GM20431 (cell line): ENCODE results near the gene VPS8.

Experiments used
- in situ Hi-C: fragments of 300-500 bp; cut with MseI, MboI; formaldehyde crosslinking; loops from one replicate; pipeline ENCODE4 v1.15.0; 2020; ENCODE audit warnings: low sequenced_read_pairs; ENCODE audit not compliant: unreplicated experiment

Gene VPS8

DNA sequence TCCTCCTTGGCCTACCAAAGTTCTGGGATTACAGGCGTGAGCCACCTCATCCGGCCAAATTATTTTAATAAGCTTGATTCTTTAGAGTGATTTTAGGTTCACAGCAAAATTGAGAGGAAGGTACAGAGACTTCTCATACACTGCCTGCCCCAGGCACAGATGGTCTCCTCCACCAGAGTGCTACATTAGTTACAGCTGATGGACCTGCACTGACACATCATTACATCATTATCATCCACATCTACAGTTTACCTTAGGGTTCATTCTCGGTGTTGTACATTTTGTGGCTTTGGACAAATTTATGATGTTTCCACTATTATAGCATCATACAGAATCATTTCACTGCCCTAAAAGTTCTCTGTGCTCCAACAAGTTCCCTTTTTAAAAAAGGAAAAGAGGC, 4.4 kb upstream of the VPS8 start:
- in situ Hi-C loops = no loop called here

DNA sequence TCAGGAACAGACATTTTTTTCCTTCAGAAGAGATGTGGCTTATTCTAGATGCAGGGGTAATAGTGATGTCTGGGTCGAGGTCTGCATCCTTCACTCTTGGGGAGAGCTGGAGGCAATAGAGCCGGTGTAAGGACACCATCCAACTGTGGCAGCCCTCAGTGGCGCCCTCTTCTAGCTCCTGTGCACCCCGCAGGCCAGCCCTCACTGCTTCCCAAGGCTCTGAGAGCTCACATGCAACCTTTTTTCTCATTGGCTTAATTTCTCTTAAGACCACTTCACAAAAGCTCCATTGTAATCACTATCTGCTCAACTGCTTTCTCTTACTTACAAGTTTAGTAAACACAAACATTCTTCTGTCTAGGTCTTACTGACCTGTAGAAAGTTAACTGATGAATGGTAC, 3.9 kb upstream of the VPS8 start:
- in situ Hi-C loops = no loop called here

DNA sequence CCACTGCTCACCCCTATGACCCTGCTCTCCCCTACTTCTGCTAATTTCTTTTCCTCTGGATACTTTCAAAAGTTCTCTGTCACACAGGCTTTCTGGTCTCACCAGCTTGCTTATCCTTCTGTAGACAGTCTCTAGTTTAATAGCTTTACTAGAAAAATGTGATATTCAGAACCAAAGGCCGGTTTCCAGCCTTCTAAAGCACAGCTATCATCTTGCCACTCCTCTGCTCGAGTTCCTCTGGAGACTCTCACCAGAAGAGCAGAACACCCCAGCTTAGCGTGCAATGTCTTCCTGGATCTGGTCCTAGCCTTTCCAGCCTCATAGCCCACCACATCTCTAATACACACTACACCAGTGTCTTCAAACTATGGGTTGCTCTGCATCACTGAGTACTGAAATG, 1.8 kb upstream of the VPS8 start:
- in situ Hi-C loops = no loop called here

DNA sequence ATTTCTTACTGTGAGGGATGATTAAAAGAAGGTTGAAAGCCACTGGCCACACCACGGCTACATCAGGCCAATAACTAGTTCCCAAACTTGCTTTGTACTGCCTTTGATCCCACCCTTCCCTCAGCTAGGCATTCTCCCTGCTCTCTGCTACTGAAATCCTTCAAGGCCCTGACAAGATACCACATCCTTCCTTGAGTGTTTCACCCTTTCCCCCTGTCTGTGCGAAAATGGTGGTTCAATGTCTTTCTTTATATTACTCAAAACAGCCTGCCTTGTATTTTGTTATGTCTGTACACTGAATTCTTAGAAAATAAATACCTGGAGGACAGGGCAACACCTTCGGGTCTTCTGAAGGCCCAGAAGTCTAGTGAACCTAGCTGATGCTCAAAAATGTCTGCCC, 932 bp upstream of the VPS8 start:
- in situ Hi-C loops = no loop called here

DNA sequence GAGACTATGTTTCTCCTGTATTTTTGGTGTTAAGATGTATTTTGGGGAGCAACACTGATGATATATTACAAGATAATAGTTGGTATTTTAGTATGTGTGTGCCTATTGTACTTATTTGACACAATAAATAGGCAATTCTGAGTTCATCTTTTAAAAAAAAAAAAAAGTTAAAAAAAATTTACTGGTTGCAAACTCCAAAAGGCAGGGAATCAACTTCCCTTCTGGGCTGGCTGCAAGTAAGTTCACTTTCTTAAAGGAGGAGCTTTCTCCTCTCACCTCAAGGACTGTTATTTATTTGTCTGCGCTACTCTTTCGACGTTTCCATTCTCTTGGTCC, 335 bp upstream of the VPS8 start:
- in situ Hi-C loops = no loop called here

DNA sequence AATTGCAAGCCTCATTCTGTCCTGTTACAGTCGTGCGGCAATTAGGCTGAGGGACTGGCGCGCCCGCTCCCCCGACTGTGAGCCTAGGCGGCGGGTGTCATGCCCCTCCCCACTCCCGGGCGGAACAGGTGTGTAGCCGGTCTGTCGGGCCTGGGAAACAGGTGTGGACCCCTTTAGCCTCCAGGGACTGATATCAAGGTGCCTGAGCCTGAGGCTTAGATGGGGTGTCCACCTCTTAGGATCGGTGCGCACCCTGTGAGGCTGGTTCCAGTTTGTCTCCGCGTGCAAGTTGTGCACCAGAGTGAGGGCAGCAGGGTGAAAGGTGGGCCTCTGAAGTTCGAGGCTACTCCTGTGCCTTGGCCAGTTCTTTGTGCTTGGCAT, 686 bp downstream of the VPS8 start:
- in situ Hi-C loops = no loop called here

DNA sequence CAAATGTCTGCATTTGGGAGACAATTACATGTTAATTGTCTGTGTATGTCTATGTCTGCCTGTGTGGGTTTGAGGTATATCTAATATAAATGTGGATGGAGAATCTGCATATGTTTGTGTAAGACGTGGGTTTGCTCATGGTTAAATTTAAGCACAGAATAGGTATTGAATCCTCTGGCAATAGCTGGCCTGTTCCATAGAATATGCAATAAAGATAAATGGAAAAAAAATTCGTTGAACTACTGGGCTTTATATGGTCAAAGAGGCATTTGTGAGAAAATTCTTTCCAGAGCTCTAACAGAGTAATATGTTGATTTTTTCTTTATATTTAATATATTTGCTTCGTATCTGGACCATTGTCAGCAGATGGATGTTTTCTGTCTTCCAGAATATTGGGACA, 1.4 kb downstream of the VPS8 start:
- in situ Hi-C loops = no loop called here

DNA sequence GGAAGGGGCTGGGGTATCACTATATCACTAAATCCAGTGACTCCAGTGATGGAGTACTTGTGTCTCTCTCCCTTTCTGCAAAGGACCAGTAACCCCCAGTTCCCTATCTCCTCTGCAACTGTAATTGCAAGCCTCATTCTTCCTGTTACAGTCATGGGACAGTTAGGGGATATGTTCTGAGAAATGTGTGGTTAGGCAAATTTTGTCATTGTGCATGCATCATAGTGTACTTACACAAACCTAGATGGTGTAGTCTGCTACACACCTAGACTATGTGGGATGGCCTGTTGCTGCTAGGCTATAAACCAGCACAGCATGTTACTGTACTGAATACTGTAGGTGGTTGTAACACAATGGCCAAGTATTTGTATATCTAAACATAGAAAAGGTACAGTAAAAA, 2.2 kb downstream of the VPS8 start:
- in situ Hi-C loops = no loop called here

DNA sequence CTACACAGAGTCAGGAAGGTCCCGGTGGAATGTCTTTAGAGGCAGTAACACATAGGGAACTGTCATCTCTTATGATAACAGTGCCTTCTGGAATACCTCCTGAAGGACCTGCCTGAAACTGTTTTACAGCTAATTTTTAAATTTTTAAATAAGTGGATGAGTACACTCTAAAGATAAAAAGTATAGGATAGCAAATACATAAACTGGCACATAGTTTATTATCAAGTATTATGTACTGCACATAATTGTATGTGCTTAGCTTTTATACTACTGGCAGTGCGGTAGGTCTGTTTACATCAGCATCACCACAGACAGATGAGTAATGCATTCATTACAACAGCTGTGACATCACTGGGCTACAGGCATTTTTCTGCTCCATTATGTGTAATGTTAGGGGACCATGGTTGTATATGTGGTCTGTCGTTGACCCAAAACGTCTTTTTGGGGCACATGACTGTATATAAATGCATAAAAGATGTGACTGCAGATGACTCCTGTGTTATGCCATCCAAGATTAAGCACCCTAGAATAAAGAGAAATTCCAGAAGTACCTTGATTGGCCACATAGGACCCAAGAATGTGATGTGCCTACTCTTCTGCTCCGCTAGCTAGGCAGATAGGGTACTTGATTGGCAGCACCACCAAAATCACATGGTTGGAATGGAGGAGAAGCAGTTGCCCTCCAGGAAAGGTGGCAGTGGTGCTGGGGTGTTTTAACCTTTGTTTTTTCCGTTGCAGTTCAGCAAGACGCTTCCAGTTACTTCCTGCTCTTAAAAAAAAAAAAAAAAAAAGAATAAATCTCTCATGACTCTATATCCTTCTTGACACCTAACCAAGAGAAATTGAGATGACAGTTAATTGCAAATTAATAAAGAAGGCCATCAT, 3.3 kb downstream of the VPS8 start:
- in situ Hi-C loops = no loop called here

DNA sequence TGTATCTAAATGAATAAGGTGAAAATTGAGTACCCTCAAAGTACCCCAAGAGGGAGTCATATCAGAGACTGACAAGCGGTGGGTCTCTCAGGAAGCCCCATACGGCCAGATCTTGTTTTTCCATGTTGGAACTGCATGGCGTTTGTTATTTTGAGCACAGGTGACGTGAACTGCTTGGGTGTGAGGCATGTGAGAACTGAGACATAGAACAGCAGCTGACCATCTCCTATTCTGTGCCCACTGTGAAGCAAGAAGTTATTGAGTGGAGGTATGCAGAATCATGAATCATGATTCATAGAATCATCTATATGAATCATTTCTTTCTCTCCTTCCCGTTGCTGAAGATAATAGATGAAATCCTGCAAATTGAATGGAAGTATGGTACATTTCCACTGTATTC, 4.6 kb downstream of the VPS8 start:
- in situ Hi-C loops = no loop called here

DNA sequence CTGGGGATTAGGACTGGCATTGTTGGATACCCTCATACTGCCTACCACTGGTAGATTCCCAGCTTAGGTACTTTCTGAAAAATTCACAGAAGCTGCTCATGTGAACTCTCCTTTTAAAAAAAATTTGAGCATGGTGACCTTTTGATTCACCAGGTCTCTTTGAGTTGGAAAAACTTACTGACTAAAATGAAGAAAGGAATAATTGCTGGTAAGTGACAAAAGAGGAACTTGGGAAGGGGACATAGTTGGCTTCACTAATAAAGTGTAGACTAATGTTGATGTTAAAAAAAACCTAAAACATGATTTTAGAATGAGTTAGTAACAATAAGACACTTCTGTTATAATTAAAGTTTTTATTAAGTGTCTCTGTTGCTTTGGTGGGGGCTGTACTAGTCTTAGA, 8.6 kb downstream of the VPS8 start:
- in situ Hi-C loops = no loop called here

DNA sequence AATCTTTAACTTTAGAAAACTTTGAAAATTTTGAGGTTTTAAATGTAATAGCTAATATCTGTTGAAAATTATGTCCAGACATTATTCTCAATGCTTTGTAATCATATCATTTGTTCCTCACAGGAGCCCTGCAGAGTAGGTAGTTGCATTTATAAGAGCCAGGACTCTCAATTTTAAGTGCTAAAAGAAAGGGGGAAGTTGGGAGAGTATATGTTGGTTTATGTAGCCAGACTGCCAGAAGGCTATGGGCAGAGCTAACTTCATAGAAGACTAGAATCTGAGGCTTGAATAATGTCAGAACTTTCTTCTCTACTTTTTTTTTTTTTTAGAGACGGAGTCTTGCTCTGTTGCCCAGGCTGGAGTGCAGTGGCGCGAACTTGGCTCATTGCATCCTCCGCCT, 9.1 kb downstream of the VPS8 start:
- in situ Hi-C loops = no loop called here

DNA sequence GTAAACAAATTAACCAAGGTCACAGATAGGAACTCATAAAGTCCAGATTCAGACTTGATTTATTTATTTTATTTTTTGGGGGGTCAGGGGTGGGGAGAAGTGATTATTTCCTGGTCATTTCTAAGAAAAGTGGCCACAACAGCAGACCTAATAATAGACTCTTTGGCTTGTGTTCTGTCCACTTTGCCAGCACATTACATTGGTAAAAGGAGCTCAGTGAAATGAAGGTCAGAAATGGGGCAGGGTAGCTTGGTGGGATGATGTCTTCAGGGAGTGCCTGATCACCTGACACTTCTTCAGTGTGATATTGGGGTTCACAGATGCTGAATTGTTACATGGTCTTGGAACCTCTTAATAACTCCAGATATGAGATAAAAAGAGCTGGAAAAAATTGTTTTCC, 10.1 kb downstream of the VPS8 start:
- in situ Hi-C loops = no loop called here

DNA sequence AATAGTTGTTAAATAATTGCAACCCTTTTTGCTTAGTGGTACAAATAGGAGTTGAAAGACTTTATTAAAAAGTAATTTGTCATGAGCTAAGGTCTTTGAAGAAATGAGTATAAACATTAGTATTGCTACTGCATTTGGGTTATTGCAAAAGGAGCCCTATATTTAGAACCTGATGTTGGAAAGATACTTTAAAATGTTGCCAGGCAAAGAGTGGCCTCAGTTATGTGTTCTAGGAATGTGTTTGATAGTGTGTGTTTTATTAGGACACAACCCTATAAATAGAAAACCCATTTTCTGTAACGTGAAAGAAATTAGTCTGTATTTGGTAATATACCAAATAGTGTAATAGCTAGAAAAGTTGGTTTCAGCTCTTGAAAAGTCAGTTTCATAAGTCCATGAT, 10.7 kb downstream of the VPS8 start:
- in situ Hi-C loops = no loop called here

DNA sequence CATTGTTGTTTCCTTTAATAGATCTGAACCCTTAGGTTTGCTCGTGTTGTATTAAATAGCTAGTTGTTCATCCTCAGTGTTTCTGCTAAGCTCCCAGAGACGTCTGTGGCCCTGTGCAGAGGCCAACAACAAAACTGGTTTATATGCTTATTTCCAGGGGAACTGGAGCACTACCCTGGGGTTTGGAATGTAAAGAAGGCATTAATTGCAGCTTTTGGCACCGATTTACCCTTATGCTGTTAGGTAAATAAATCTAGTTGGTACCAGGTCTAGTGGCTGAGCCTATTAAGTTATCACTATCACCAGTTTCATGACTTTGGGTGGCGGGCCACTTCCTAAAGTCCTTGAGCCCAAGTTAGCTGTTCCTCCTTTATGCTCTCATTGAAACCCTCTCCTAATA, 12.0 kb downstream of the VPS8 start:
- in situ Hi-C loops = no loop called here

DNA sequence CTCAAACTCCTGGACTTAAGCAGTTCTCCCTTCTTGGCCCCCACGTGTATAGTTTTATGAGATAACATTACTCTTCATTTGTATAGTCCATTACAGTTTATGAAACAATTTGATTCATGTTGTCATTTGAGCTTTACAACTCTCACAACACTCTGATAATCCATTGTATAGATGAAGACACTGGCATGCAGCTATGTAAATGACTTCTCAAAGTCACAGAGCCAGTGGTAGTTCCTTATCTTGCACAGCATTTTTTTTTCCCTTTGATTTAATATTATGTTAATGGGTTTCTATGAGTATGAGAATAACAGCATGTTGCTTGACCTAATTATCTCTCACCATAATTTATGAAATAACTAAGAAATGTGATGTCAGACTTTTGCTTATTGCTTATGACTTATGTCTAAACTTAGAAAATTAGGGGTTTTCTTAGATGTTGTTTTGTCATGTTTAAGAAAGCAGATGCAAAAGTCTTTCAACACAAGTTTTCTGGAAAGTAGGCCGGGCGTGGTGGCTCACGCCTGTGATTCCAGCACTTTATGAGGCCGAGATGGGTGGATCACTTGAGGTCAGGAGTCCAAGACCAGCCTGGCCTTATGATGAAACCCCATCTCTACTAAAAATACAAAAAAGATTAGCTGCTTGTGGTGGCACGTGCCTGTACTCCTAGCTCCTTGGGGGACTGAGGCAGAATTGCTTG, 13.3 kb downstream of the VPS8 start:
- in situ Hi-C loops = no loop called here

DNA sequence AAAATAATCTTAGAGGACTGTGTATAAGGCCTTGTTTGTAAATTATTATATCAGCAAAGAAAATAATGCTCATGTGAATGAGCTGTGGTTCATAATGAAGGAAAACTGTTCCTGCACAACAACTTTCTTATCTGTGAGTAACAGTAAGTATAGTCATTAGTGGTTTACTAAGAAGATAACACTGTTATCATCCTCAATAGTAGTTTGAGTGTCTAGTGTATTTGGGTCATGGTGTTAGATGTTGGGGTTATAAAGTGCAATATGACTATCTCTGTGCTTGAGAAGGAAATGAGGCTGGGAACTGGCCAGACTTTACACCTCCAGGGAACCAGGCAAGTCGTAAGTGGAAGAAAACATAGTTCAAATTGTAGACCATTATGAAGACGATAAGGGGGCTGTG, 15.6 kb downstream of the VPS8 start:
- in situ Hi-C loops = no loop called here

DNA sequence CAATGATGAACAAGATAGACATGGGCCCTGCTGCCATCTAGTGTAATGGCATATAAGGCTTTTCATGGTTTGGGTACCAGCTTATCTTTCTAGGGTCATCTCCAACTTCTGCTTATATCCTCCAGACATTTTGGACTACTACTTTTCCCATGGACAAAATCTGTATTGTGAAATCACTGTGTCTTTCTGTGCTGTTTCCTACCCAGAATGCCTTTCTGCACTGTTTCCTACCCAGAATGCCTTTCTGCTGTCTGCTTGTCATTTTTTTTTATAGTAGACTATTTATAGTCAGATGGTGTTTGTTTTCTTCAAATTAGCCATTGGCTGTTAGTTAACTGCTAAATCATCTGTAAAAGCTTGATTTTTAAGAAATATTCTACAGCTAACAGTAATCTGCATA, 20.1 kb downstream of the VPS8 start:
- in situ Hi-C loops = no loop called here

DNA sequence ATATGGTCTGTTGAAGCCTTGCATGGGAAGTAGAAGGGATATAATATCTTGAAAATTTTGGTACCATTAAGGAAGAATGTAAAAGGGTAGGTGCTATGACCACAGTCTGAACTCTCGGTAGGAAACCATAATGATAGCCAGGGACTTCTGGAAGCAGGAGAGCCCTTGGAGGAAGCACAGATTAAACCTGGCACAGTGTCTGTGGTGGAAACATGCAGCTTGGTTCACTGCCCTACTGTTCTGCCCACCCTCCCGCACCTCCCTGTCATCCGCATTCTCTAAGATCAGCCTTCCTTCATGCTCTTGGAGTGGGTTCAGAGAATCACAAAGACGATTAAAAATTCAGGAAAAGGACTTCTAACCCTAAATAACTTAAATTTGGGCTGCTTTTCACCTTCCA, 20.9 kb downstream of the VPS8 start:
- in situ Hi-C loops = no loop called here

DNA sequence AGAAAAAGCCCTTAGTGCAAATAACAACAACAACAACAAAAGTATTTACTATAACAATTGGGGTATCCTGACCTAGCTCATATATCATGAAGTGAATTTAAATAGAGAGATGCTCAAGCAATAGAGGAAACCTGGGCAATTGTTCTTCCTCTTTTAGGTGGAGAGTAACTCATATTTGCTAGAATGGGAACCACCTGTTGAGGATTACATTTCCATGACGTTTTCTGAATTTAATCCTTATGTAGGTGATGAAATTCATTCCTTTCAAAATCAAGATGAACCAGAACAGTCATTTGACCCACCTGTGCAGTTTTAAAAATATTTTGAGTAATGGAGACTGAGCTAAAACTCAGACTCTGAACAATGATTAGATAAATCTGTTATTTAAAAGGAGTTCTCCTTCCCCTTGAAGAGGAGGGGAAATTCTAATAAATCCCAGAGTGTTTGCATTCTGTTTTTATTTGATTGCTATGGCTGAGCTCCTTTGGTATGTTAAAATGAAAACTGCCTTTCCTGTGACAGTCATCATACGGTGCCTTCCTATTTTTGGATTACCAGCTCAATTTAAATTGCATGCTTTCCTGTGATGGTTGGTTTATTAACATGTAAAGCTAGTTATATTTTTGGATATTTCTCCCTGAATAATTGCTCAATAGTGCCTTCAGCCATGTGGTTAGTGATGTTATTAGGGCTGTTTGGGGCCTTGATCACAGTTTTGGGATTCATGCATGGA, 24.3 kb downstream of the VPS8 start:
- in situ Hi-C loops = no loop called here

DNA sequence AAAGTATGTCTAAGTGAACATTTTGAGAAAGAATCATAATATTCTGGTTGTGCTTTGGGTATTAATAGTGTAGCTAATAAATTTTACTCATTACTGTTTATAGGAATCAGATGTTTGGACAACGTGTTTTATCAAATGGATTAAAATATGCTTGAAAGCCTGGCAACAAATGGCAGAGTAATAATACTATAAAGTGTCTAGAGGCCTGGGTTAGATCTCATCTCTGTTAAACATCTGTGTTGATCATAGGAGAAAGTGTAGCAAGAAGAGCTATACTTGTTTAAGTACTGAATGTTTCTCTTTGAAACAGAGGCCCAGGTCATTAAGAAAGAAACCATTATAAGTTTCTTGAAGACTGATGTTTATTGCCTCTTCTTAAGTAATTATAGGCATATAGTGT, 30.5 kb downstream of the VPS8 start:
- in situ Hi-C loops = no loop called here
